GM19397 (cell line): Measurements from ENCODE around the gene BATF2.

Experiments
- ATAC-seq: cut with Tn5 transposase; IDR thresholded peaks from one replicate; pipeline ENCODE4 v1.9.1; 2021; ENCODE audit warnings: mild to moderate bottlenecking, moderate library complexity; ENCODE audit not compliant: unreplicated experiment

Gene BATF2

GRCh38 chr11:64970731-64971151 is 26.0 kb downstream of the BATF2 start:
- ATAC-seq: no peak

GRCh38 chr11:64969209-64969608 is 27.6 kb downstream of the BATF2 start:
- no peak for ATAC-seq

GRCh38 chr11:64967375-64967774 is 29.4 kb downstream of the BATF2 start:
- no peak for ATAC-seq

GRCh38 chr11:64963072-64963631 is 33.6 kb downstream of the BATF2 start:
- ATAC-seq: no peak

- ATAC-seq: no peak
These were observed 36.1 kb downstream of the BATF2 start for GRCh38 chr11:64960719-64961118.

GRCh38 chr11:64959498-64959897 is 37.3 kb downstream of the BATF2 start:
- ATAC-seq: no peak

- ATAC-seq: no peak
These were observed 42.6 kb downstream of the BATF2 start for GRCh38 chr11:64954201-64954600.

- no peak for ATAC-seq
These were observed 45.2 kb downstream of the BATF2 start for GRCh38 chr11:64951529-64951928.

- ATAC-seq: no peak
These were observed 49.5 kb downstream of the BATF2 start for GRCh38 chr11:64947208-64947814.
